HG02642 (cell line): ENCODE data around the gene ANO6.
"Not testable (repeated sequence)": the region's sequence is repeated elsewhere in the genome, so short reads cannot be mapped to it uniquely, and the experiment has no call there.

Source experiments
- ATAC-seq: cut with Tn5 transposase; IDR thresholded peaks from one replicate; pipeline ENCODE4 v1.9.1; 2021; ENCODE audit warnings: mild to moderate bottlenecking; ENCODE audit not compliant: unreplicated experiment, poor library complexity

ANO6 gene

GRCh38 chr12:45215419-45216229 lies at the start of gene ANO6:
ANO6 (plus strand) TSS chr12:45216095; CDS start chr12:45216322, 227 bp downstream.
- peak; percentile 80 for ATAC-seq

GRCh38 chr12:45168976-45169375 lies 46.9 kb upstream of the ANO6 start:
- ATAC-seq = no peak

GRCh38 chr12:45170456-45171042 lies 45.3 kb upstream of the ANO6 start:
- peak; percentile 73 for ATAC-seq

- not testable (repeated sequence) for ATAC-seq
Measured at GRCh38 chr12:45173293-45173692, 42.6 kb upstream of the ANO6 start.

GRCh38 chr12:45174595-45174994 lies 41.3 kb upstream of the ANO6 start:
- ATAC-seq = no peak

- ATAC-seq = no peak
Measured at GRCh38 chr12:45178771-45179170, 37.1 kb upstream of the ANO6 start.

- ATAC-seq = no peak
Measured at GRCh38 chr12:45182511-45182910, 33.4 kb upstream of the ANO6 start.

GRCh38 chr12:45183246-45183645 lies 32.6 kb upstream of the ANO6 start:
- ATAC-seq = no peak

GRCh38 chr12:45184147-45184963 lies 31.5 kb upstream of the ANO6 start:
- no peak for ATAC-seq

- no peak for ATAC-seq
Measured at GRCh38 chr12:45186762-45187161, 29.1 kb upstream of the ANO6 start.

GRCh38 chr12:45189766-45190403 lies 26.0 kb upstream of the ANO6 start:
- ATAC-seq = no peak

GRCh38 chr12:45191239-45191638 lies 24.7 kb upstream of the ANO6 start:
- no peak for ATAC-seq

GRCh38 chr12:45192707-45193106 lies 23.2 kb upstream of the ANO6 start:
- no peak for ATAC-seq

- ATAC-seq = no peak
Measured at GRCh38 chr12:45200491-45201043, 15.3 kb upstream of the ANO6 start.

GRCh38 chr12:45203767-45204166 lies 12.1 kb upstream of the ANO6 start:
- no peak for ATAC-seq

- ATAC-seq = no peak
Measured at GRCh38 chr12:45204757-45205156, 11.1 kb upstream of the ANO6 start.

GRCh38 chr12:45205165-45205825 lies 10.6 kb upstream of the ANO6 start:
- peak; percentile 51 for ATAC-seq

GRCh38 chr12:45208604-45209487 lies 7.0 kb upstream of the ANO6 start:
- ATAC-seq = no peak

- no peak for ATAC-seq
Measured at GRCh38 chr12:45209784-45210183, 6.1 kb upstream of the ANO6 start.
